Measurements from ENCODE around the gene HSPG2. TPM values are rescaled to one million over a fixed set of nuclear protein-coding genes. Genes with fewer than 3 reads are reported as not detected.

The HSPG2 gene
- polyA plus RNA-seq, 1 donor from 2014 or later = 0.79 TPM

DNA sequence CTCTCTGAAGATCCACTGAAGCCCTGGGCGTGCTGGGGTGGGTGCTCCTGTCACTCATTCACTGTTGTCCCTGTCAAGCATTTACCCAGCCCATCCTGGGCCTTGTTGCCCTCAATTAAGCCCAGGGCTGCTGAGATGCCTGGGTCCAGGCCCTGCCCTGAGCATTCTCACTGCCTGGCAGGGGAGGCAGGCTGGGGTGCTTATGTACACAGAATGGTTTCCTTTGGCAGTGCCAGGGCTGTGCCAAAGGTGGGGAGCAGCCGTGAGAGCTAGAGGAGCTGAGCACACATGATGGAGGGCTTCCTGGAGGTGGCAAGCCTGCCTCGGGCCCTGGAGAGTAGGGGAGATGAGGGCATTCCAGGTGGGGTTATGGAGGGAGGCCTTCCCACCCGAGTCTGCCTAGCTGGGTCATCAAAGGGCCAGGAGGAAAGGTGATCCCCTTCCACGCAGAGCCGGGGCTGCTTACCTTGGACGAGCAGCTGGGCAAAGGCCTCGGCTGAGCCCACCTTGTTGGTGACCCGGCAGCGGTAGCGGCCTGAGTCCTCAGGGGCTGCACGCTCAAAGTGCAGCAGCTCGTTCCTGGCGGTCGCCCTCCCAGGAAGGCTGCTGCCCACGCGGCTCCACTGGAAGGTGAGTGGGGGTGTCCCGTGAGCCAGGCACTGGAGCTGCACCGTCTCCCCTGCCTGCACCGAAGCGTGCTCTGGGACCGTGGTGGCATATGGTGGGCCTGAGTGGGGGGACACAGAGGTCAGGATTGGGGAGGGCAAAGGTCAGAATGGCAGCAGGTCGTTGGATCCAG, 98.6 kb downstream of the HSPG2 start:
- Histone ChIP-seq H4K20me1 (ENCODE audit: insufficient read depth) (no peaks in the 10 kb centered on the region), H3F3A (ENCODE audit: insufficient read depth, low read length, poor library complexity, severe bottlenecking) (no peaks in the 10 kb centered on the region), H3K27me3 (ENCODE audit: insufficient read depth, low read depth, low read length) (no peaks in the 10 kb centered on the region), H3K9me2 (ENCODE audit: insufficient read depth, low read length) (no peaks in the 10 kb centered on the region), H3K79me2 (replicated peaks; ENCODE audit: insufficient read depth, low read length) (no peaks in the 10 kb centered on the region), H3K36me3 (ENCODE audit: insufficient read depth, low read length) (no peaks in the 10 kb centered on the region), H3K9me3 (ENCODE audit: low read length) (no peaks in the 10 kb centered on the region), H3K4me3 (ENCODE audit: low read length) (no peak overlapping the region), H3K9ac (ENCODE audit: low read length) (no peak overlapping the region), H3K27ac (ENCODE audit: low read length) (no peak overlapping the region), H2AFZ (ENCODE audit: low read depth, low read length) (no peak overlapping the region), H3K4me2 (ENCODE audit: low read length) (no peak overlapping the region)
- TF ChIP-seq, protein P1, sequence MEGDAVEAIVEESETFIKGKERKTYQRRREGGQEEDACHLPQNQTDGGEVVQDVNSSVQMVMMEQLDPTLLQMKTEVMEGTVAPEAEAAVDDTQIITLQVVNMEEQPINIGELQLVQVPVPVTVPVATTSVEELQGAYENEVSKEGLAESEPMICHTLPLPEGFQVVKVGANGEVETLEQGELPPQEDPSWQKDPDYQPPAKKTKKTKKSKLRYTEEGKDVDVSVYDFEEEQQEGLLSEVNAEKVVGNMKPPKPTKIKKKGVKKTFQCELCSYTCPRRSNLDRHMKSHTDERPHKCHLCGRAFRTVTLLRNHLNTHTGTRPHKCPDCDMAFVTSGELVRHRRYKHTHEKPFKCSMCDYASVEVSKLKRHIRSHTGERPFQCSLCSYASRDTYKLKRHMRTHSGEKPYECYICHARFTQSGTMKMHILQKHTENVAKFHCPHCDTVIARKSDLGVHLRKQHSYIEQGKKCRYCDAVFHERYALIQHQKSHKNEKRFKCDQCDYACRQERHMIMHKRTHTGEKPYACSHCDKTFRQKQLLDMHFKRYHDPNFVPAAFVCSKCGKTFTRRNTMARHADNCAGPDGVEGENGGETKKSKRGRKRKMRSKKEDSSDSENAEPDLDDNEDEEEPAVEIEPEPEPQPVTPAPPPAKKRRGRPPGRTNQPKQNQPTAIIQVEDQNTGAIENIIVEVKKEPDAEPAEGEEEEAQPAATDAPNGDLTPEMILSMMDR (IDR thresholded peaks at IDR 0.05; ENCODE audit: poor library complexity, severe bottlenecking) = no peak
- TF ChIP-seq POLR2AphosphoS5 (IDR thresholded peaks at IDR 0.05) (no peak), TAF1 (IDR thresholded peaks at IDR 0.05; ENCODE audit: low read depth) (no peak), EZH2 (IDR thresholded peaks at IDR 0.05; ENCODE audit: borderline replicate concordance, insufficient read depth, low read length, poor library complexity, severe bottlenecking) (no peak), MXI1 (conservative IDR thresholded peaks at IDR 0.05; ENCODE audit: poor library complexity, severe bottlenecking) (no peak), EP300 (conservative IDR thresholded peaks at IDR 0.05; ENCODE audit: poor library complexity, severe bottlenecking) (no peak), SMC3 (conservative IDR thresholded peaks at IDR 0.05; ENCODE audit: poor library complexity) (no peak), RAD21 (conservative IDR thresholded peaks at IDR 0.05) (no peak)
- TF ChIP-seq, protein P2, sequence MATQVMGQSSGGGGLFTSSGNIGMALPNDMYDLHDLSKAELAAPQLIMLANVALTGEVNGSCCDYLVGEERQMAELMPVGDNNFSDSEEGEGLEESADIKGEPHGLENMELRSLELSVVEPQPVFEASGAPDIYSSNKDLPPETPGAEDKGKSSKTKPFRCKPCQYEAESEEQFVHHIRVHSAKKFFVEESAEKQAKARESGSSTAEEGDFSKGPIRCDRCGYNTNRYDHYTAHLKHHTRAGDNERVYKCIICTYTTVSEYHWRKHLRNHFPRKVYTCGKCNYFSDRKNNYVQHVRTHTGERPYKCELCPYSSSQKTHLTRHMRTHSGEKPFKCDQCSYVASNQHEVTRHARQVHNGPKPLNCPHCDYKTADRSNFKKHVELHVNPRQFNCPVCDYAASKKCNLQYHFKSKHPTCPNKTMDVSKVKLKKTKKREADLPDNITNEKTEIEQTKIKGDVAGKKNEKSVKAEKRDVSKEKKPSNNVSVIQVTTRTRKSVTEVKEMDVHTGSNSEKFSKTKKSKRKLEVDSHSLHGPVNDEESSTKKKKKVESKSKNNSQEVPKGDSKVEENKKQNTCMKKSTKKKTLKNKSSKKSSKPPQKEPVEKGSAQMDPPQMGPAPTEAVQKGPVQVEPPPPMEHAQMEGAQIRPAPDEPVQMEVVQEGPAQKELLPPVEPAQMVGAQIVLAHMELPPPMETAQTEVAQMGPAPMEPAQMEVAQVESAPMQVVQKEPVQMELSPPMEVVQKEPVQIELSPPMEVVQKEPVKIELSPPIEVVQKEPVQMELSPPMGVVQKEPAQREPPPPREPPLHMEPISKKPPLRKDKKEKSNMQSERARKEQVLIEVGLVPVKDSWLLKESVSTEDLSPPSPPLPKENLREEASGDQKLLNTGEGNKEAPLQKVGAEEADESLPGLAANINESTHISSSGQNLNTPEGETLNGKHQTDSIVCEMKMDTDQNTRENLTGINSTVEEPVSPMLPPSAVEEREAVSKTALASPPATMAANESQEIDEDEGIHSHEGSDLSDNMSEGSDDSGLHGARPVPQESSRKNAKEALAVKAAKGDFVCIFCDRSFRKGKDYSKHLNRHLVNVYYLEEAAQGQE (IDR thresholded peaks at IDR 0.05; ENCODE audit: borderline replicate concordance) = no peak

DNA sequence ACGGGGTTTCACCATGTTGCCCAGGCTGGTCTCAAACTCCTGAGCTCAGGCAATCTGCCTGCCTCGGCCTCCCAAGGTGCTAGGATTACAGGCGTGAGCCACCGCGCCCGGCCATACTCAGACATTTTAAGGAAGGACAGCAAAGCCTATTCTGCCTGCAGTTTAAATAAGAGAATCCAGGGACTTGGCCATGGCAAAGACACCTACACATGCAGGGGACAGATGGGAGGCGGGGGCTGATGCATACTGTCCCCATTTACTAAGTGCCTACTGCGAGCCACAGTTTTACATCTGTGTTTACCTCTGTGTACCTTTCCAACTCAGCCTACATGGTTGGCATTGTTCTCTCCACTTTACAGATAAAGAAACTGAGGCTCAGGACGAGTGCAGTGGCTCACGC, 99.6 kb downstream of the HSPG2 start:
- TF ChIP-seq, protein P1 (IDR thresholded peaks at IDR 0.05; ENCODE audit: poor library complexity, severe bottlenecking) = no peak
- TF ChIP-seq, protein P2 (IDR thresholded peaks at IDR 0.05; ENCODE audit: borderline replicate concordance) = no peak
- TF ChIP-seq MXI1 (conservative IDR thresholded peaks at IDR 0.05; ENCODE audit: poor library complexity, severe bottlenecking) = no peak
- no peak for TF ChIP-seq EZH2 (IDR thresholded peaks at IDR 0.05; ENCODE audit: borderline replicate concordance, insufficient read depth, low read length, poor library complexity, severe bottlenecking)
- TF ChIP-seq RAD21 (conservative IDR thresholded peaks at IDR 0.05) = no peak
- no peak for TF ChIP-seq POLR2AphosphoS5 (IDR thresholded peaks at IDR 0.05)
- no peak for TF ChIP-seq TAF1 (IDR thresholded peaks at IDR 0.05; ENCODE audit: low read depth)
- TF ChIP-seq SMC3 (conservative IDR thresholded peaks at IDR 0.05; ENCODE audit: poor library complexity) = no peak
- no peak for TF ChIP-seq EP300 (conservative IDR thresholded peaks at IDR 0.05; ENCODE audit: poor library complexity, severe bottlenecking)
- no peaks in the 10 kb centered on the region for H3K79me2 ChIP-seq (replicated peaks; ENCODE audit: insufficient read depth, low read length)
- no peak overlapping the region for H3K27ac ChIP-seq (ENCODE audit: low read length)
- H3K4me2 ChIP-seq (ENCODE audit: low read length) = no peak overlapping the region
- H3K27me3 ChIP-seq (ENCODE audit: insufficient read depth, low read depth, low read length) = no peaks in the 10 kb centered on the region
- H3K36me3 ChIP-seq (ENCODE audit: insufficient read depth, low read length) = no peaks in the 10 kb centered on the region
- no peaks in the 10 kb centered on the region for H3F3A ChIP-seq (ENCODE audit: insufficient read depth, low read length, poor library complexity, severe bottlenecking)
- no peak overlapping the region for H2AFZ ChIP-seq (ENCODE audit: low read depth, low read length)
- no peaks in the 10 kb centered on the region for H3K9me3 ChIP-seq (ENCODE audit: low read length)
- no peaks in the 10 kb centered on the region for H3K9me2 ChIP-seq (ENCODE audit: insufficient read depth, low read length)
- no peak overlapping the region for H3K9ac ChIP-seq (ENCODE audit: low read length)
- H3K4me3 ChIP-seq (ENCODE audit: low read length) = no peak overlapping the region
- no peaks in the 10 kb centered on the region for H4K20me1 ChIP-seq (ENCODE audit: insufficient read depth)

Measured in neural cell (in vitro differentiated cells).